ENCODE results near the gene PSENEN. TPM values are rescaled to one million over a fixed set of nuclear protein-coding genes. Genes with fewer than 3 reads are reported as not detected.
"Not testable (repeated sequence)": the region's sequence is repeated elsewhere in the genome, so short reads cannot be mapped to it uniquely, and the experiment has no call there.

The PSENEN gene
- total RNA-seq, 1 donor from 2014 or later: 60.0 TPM

- peaks cover 15% of the 10 kb centered on the region for H3K4me1 ChIP-seq
- intact Hi-C loops (cut with DNase I): no loop called here
- no peak for ATAC-seq
Observed at GRCh38 chr19:35721374-35721773, 24.1 kb upstream of the PSENEN start.

GRCh38 chr19:35722461-35722860, 23.0 kb upstream of the PSENEN start:
- Histone ChIP-seq H3K4me3 (no peak overlapping the region), H3K27ac (no peak overlapping the region), H3K27me3 (ENCODE audit: low read depth) (no peaks in the 10 kb centered on the region), H3K36me3 (peaks cover 72% of the 10 kb centered on the region), H3K4me1 (peaks cover 15% of the 10 kb centered on the region), H3K9me3 (no peaks in the 10 kb centered on the region)
- DNase-seq: no peak
- TF ChIP-seq CTCF (IDR thresholded peaks at IDR 0.05): no peak
- no peak for ATAC-seq
- intact Hi-C loops (cut with DNase I): no loop called here

More at GRCh38 chr19:35721374-35721773, 24.1 kb upstream of the PSENEN start:
- H3K27ac ChIP-seq: no peak overlapping the region
- no peaks in the 10 kb centered on the region for H3K27me3 ChIP-seq (ENCODE audit: low read depth)
- DNase-seq: no peak
- H3K36me3 ChIP-seq: peaks cover 62% of the 10 kb centered on the region
- no peaks in the 10 kb centered on the region for H3K9me3 ChIP-seq
- TF ChIP-seq CTCF (IDR thresholded peaks at IDR 0.05): no peak
- H3K4me3 ChIP-seq: no peak overlapping the region

GRCh38 chr19:35722897-35723296, 22.6 kb upstream of the PSENEN start:
- peaks cover 77% of the 10 kb centered on the region for H3K36me3 ChIP-seq
- H3K9me3 ChIP-seq: no peaks in the 10 kb centered on the region
- H3K27me3 ChIP-seq (ENCODE audit: low read depth): no peaks in the 10 kb centered on the region
- peaks cover 15% of the 10 kb centered on the region for H3K4me1 ChIP-seq
- no peak overlapping the region for H3K4me3 ChIP-seq
- TF ChIP-seq CTCF (IDR thresholded peaks at IDR 0.05): no peak
- DNase-seq: no peak
- no peak overlapping the region for H3K27ac ChIP-seq
- intact Hi-C loops (cut with DNase I): no loop called here
- no peak for ATAC-seq

- ATAC-seq: no peak
- no peak overlapping the region for H3K27ac ChIP-seq
- intact Hi-C loops (cut with DNase I): no loop called here
- no peaks in the 10 kb centered on the region for H3K27me3 ChIP-seq (ENCODE audit: low read depth)
- no peak for DNase-seq
- peaks cover 13% of the 10 kb centered on the region for H3K4me1 ChIP-seq
- no peak for TF ChIP-seq CTCF (IDR thresholded peaks at IDR 0.05)
- H3K4me3 ChIP-seq: no peak overlapping the region
- no peaks in the 10 kb centered on the region for H3K9me3 ChIP-seq
- peaks cover 85% of the 10 kb centered on the region for H3K36me3 ChIP-seq
Observed at GRCh38 chr19:35723671-35724070, 21.8 kb upstream of the PSENEN start.

GRCh38 chr19:35724132-35724531, 21.3 kb upstream of the PSENEN start:
- intact Hi-C loops (cut with DNase I); H3K4me1 ChIP-seq; ATAC-seq; H3K27me3 ChIP-seq (ENCODE audit: low read depth); H3K9me3 ChIP-seq; H3K27ac ChIP-seq; DNase-seq; H3K4me3 ChIP-seq: not testable (repeated sequence)
- H3K36me3 ChIP-seq: peaks cover 89% of the 10 kb centered on the region

GRCh38 chr19:35724560-35724959, 20.9 kb upstream of the PSENEN start:
- H3K4me1 ChIP-seq: peaks cover 4% of the 10 kb centered on the region
- intact Hi-C loops (cut with DNase I): no loop called here
- no peaks in the 10 kb centered on the region for H3K27me3 ChIP-seq (ENCODE audit: low read depth)
- H3K36me3 ChIP-seq: peaks cover 93% of the 10 kb centered on the region
- no peak overlapping the region for H3K27ac ChIP-seq
- no peak for ATAC-seq
- H3K9me3 ChIP-seq: no peaks in the 10 kb centered on the region
- TF ChIP-seq CTCF (IDR thresholded peaks at IDR 0.05): no peak
- H3K4me3 ChIP-seq: no peak overlapping the region
- no peak for DNase-seq
